Stimulated activated CD4-positive, alpha-beta T cell treated with anti-CD3 and anti-CD28 coated beads, Interleukin-15, amount 100 ng/mL, for 48 hours (primary cell): ENCODE data around the gene MAN2A2.
"Not testable (repeated sequence)": the region's sequence is repeated elsewhere in the genome, so short reads cannot be mapped to it uniquely, and the experiment has no call there.

Source experiments
- DNase-seq, 2 donors: peaks; one replicate each; pipeline ENCODE4 v3.0.0-alpha.2; 2020; ENCODE audit warnings: low read depth in 2 of 2

Gene MAN2A2

DNA sequence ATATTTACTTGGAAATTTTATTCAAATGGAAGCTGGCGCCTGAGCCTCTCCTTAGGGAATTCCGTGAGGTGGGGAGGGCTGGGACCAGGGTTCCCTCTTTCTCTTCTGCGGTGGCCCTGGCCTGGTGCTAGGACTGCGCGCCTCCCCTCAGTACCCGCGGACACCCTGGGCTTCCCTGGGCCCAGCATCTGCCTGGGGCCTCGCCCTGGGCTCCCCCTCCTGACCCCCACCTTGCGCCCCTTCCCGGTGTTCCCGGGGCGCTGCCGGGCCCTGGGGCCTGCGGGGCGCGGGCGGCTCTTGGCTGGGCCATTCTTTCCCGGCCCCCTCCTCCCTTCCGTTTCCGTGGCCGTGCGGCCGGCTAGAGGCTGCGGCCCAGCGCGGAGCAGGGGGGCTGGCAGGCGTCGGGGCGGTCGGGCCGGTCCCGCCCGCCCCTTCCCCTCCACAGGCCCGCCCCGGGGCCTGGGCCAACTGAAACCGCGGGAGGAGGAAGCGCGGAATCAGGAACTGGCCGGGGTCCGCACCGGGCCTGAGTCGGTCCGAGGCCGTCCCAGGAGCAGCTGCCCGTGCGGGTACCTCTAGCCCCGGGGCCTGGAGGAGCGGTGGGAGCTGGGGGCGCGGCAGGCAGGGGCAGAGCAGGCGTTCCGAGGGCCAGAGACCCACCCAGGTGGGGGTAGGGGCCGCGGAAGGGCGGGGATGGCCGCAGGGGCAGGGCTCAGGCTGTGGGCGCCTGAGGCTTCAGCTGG, 19.0 kb upstream of the MAN2A2 start, which contains the start of gene FES:
FES (plus strand) TSS at position 529 of the 743 bp plus-strand sequence. CDS start 542 bp downstream, outside the sequence.
- DNase-seq = no peak

DNA sequence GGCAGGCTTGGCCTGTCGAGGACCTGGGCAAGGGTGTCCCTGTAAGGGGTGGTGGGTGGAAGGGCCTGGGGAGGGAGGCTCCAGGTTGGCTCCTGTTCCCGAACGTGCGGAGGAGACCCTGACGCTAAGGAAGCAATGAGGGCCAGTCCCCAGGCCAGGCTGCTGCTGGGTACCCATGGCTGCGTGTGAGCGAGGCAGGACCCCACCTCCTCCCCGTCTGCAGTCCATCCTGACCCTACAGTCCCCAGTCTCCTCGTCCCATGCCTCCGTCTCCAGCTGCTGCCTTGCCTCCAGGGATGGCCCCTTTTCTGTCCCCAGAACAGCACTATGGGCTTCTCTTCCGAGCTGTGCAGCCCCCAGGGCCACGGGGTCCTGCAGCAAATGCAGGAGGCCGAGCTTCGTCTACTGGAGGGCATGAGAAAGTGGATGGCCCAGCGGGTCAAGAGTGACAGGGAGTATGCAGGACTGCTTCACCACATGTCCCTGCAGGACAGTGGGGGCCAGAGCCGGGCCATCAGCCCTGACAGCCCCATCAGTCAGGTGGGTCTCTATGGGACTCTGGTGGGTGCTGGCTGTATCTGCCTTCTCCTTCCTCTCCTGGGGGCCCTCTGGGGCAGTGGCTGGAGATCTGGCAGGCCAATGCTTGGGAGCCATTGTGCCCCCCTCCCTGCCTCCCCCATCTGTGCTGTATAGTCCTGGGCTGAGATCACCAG, 18.2 kb upstream of the MAN2A2 start:
- DNase-seq = no peak

DNA sequence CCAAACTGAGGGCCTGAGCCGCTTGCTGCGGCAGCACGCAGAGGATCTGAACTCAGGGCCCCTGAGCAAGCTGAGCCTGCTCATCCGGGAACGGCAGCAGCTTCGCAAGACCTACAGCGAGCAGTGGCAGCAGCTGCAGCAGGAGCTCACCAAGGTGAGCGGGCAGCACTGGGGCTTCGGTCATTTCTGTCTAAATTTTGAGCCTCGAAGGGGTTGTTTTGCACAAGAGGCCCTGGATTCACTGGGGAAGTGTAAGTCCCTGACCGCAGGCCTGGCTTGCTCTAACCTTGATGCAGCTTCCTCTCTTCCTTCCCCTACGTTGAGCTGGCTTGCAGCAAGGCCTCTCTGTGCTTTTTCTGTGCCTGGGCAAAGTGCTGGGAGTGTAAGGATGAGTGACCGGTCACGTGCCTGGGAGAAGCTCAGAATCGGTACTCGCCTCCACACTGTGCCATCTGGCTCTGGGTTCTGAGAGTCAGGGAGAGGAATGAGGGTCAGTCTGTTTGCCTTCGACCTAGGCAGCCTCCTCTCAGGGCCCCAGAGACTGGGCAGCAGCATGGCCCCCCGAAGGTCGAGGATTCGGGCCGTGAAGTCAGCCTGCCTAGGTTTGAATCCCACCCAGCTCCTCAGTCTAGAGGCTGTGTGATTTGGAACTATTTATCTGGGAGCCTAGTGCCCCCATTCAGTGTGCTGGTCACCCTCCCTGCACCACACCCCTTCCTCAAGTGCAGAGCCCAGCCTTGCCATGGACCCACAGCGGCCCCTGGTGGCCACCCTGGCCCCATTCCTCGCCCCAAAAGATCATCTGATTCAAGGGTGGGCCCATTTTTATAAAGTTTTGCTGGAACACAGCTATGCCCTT, 17.4 kb upstream of the MAN2A2 start:
- peak; percentile 58 to 80 for DNase-seq

DNA sequence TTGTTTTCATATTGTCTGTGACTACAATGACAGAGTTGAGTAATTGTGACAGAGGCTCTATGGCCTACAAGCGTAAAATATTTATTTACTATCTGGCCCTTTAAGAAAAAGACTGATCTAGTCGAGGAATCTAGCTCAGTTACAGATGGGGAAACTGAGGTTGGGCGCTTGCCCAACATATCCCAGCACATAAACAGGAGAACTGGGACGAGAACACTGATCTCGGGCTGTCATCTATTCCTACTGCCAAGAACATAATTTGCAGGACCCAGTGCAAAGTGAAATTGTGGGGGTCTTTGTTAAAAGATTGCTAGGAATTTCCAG, 16.8 kb upstream of the MAN2A2 start:
- no peak for DNase-seq

- DNase-seq = no peak
Observed at GRCh38 chr15:90887037-90887481, 16.0 kb upstream of the MAN2A2 start.

DNA sequence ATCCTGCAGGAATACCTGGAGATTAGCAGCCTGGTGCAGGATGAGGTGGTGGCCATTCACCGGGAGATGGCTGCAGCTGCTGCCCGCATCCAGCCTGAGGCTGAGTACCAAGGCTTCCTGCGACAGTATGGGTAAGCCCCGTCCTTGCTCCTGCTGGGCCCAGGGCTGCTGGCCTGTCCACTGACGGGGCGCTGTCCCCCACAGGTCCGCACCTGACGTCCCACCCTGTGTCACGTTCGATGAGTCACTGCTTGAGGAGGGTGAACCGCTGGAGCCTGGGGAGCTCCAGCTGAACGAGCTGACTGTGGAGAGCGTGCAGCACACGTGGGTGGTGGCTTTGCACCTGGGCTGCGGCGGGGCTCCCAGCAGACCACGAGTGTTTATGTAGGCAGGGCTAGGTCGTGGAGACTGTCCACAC, 13.8 kb upstream of the MAN2A2 start:
- DNase-seq = no peak

GRCh38 chr15:90889736-90890456, 13.2 kb upstream of the MAN2A2 start:
- DNase-seq = no peak

GRCh38 chr15:90890839-90891238, 12.3 kb upstream of the MAN2A2 start:
- DNase-seq = no peak

DNA sequence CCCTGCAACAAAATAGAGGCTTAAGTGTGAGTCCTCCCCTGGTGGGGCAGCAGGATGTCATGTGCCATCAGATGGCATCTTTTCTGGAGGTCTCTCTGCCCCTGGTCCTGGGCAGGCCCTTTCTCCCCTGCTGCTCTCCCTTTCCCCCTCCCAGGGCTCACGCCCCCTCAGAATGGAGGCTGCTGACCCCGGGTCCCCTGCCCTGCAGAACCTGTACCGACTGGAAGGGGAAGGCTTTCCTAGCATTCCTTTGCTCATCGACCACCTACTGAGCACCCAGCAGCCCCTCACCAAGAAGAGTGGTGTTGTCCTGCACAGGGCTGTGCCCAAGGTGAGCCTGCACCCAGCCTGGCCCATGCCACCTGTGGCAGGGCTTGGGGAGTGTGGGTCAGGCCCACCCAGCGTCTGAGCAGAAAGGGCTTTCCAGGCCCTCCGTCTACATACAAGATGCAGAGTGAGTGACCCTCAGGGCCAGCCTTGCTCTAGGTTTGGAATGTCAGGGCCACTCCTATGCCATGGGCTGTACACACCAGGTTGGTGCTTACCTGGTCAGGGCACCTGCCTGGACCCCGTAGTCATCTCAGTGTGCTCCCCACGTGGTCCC, 11.7 kb upstream of the MAN2A2 start:
- DNase-seq = no peak

DNA sequence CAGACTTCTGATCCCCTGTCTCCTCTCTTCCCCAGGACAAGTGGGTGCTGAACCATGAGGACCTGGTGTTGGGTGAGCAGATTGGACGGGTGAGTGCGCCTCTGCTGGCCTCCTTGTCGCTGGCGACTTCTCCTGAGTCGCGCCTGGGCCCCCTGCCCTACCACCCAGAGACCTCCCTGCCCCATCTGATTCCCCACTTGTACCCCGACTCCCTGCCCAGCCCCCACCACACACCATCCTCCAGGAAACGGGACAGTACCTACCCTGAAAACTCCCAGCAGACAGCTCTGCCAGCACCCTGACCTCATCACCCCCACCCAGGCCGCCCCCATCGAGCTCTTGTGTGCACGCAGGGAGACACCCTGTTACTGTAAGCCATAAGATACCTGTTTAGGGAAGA, 11.1 kb upstream of the MAN2A2 start:
- no peak for DNase-seq

- DNase-seq = no peak
Observed at GRCh38 chr15:90892498-90893174, 10.5 kb upstream of the MAN2A2 start.

- DNase-seq = no peak
Observed at GRCh38 chr15:90893175-90894090, 9.7 kb upstream of the MAN2A2 start.

GRCh38 chr15:90895571-90896117, 7.5 kb upstream of the MAN2A2 start:
- no peak for DNase-seq

- not testable (repeated sequence) for DNase-seq
Observed at GRCh38 chr15:90897131-90897655, 5.9 kb upstream of the MAN2A2 start.

- no peak for DNase-seq
Observed at GRCh38 chr15:90901175-90902039, 1.7 kb upstream of the MAN2A2 start.

GRCh38 chr15:90902040-90902839, 862 bp upstream of the MAN2A2 start:
- peak; percentile 48 to 62 for DNase-seq
